OCI-LY1 (cell line): Measurements from ENCODE around the gene LINC01488.

Experiments used
- EZH2 ChIP-seq: fragments of 200-600 bp; sonication (generic), shearing (Covaris generic); IDR thresholded peaks from 2 replicates; pipeline ENCODE4 v1.8.0; 2017; ENCODE audit warnings: borderline replicate concordance, mixed run types, mild to moderate bottlenecking, antibody characterized with exemption, low read length, moderate library complexity, mixed read lengths
- TF ChIP-seq, protein P1 (sequence below): fragments of 200-600 bp; sonication (generic), shearing (Covaris generic); IDR thresholded peaks from 2 replicates; pipeline ENCODE4 v1.5.1; 2017; ENCODE audit warnings: mild to moderate bottlenecking, antibody characterized with exemption, low read length, moderate library complexity, mixed read lengths

DNA sequence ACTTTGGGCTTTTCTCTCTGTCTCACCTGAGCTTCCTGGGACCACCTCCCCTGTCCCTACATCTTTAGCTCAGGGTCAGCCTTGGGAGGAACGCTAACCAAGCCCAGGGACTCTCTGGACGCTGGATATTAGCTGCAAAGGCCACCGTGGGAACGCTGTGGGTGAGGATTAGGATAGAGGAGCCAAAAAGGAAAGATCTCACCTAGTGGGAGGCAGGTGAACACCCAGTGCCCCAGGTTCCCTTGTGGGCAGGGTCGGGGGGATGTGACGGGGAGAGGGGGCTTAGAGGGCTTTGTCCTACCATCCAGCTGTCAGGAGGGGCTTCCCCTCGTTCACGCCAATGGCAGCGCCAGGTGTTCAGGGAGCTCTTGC lies 50.2 kb downstream of the LINC01488 start:
- TF ChIP-seq, protein P1, sequence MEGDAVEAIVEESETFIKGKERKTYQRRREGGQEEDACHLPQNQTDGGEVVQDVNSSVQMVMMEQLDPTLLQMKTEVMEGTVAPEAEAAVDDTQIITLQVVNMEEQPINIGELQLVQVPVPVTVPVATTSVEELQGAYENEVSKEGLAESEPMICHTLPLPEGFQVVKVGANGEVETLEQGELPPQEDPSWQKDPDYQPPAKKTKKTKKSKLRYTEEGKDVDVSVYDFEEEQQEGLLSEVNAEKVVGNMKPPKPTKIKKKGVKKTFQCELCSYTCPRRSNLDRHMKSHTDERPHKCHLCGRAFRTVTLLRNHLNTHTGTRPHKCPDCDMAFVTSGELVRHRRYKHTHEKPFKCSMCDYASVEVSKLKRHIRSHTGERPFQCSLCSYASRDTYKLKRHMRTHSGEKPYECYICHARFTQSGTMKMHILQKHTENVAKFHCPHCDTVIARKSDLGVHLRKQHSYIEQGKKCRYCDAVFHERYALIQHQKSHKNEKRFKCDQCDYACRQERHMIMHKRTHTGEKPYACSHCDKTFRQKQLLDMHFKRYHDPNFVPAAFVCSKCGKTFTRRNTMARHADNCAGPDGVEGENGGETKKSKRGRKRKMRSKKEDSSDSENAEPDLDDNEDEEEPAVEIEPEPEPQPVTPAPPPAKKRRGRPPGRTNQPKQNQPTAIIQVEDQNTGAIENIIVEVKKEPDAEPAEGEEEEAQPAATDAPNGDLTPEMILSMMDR: no peak
- no peak for TF ChIP-seq EZH2
